ENCODE data around the gene TPO. TPM values are rescaled to one million over a fixed set of nuclear protein-coding genes. Genes with fewer than 3 reads are reported as not detected.

Gene TPO
- total RNA-seq, 1 donor = not detected

DNA sequence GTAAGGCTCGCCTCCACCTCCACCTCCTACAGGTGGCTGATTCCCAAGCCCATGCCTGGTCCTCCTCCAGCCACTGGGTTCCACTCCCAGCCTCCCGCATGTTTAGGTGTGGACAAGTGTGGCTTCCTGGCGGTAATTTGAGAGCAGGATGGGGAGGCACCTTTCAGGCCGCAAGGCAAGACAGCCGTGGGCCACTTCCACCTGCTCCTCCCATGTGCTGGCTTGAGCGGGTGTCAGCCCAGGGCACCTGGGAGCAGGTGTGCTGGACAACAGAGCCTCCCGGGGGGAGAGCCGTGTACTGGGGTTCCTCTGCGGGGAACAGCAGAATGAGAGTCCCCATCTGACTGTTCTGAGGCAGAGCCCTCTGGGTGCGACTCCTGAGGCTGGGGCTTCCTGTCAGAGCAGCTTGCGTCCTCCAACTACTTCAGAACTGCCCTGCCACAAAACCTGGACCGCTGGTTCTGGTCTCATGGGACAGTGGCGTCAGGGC, 83.9 kb downstream of the TPO start:
- DNase-seq (ENCODE audit: low read depth) = no peak
- no peak overlapping the region for H3K4me3 ChIP-seq (ENCODE audit: low read depth, low read length)
- no peak for TF ChIP-seq CTCF (IDR thresholded peaks at IDR 0.05; ENCODE audit: insufficient read depth, low read depth, low read length)

DNA sequence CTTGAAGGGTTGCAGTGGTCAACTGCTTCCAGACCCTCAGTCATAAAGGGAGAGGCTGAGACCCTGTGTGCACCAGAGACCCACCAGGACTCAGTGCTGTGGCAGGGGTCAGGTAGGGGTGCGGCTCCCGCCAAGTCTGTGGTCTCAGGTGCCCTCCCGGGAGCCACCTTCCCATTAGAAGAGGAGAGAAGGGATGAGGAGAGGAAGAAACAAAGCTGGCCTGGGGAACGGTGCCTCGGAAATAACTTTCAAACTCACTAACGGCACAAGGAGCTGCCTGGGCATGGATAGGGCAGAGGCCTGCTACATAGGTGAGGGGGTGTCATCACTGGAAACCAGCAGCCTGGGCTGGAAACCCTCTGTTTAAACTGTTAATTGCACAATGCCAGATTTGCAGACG, 84.9 kb downstream of the TPO start:
- DNase-seq (ENCODE audit: low read depth) = no peak
- H3K4me3 ChIP-seq (ENCODE audit: low read depth, low read length) = no peak overlapping the region
- no peak for TF ChIP-seq CTCF (IDR thresholded peaks at IDR 0.05; ENCODE audit: insufficient read depth, low read depth, low read length)

DNA sequence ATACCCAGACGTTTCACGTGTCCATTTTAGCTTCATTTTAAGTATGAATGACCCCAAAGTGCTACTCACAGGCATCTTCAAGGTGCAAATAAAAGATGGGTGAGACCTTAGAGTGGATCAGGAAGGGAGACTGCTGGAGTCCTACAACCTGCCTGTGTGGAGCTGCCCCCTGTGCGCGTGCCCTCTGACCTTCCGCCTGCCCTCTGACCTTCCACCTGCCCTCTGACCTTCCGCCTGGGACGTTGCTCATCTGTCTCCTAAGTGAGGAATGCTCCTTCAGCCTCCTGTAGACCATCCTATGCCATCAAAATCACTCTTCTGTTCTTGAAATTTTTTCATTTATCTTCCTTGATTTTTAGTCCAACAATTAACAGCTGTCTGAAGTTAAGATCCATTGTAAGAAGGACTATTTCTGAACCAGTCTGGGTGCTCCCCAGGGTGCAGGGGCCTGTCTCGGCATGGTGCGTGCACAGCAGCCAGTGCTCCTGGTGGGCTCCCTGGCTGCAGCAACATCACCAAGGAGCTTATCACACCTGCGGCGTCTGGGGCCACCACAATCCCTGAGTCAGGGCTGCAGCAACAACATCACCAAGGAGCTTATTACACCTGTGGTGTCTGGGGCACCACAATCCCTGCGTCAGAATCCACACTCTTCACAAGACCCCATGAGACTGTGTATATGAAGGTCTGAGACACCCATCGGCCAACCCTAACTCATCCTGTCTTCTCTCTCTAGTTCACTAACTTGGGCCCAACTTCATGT, 86.0 kb downstream of the TPO start:
- no peak for DNase-seq (ENCODE audit: low read depth)
- no peak for TF ChIP-seq CTCF (IDR thresholded peaks at IDR 0.05; ENCODE audit: insufficient read depth, low read depth, low read length)
- H3K4me3 ChIP-seq (ENCODE audit: low read depth, low read length) = no peak overlapping the region

DNA sequence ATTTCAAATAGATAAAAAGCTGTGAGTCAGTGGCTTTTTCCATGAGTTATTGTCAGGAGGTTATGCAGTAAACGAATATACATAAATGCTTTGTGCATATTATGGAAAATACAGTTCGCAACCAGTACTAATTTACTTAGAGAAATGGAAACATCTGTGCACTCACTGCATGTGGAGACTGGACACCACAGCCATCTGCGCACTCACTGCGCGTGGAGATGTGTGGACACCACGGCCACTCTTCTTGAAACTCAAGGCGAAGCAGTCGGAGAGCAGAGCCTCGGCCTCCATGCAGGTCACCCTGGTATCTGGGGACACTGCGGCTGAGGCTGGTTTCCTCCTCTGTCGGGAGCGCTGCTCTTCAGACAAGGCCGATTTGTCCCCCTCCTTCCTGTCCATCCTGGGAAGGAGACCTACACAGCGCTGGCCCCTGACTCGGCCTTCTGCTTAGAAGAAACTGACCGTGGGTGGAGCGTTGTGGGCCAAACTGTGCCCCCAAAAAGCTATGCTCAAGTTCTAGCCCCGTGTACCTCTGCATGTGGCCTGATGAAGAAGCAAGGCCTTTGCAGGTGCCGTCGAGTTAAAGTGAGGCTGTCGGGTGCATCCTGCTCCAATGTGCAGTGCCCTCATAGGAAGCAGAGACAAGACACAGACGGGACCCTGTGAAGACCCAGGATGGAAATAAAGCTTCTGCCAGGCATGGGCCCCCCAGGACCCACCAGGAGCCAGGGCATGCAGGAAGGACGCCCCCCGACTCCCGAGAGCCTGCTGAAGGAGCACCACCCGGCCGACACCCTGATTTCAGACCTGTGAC, 88.0 kb downstream of the TPO start:
- H3K4me3 ChIP-seq (ENCODE audit: low read depth, low read length) = no peak overlapping the region
- TF ChIP-seq CTCF (IDR thresholded peaks at IDR 0.05; ENCODE audit: insufficient read depth, low read depth, low read length) = no peak
- DNase-seq (ENCODE audit: low read depth) = no peak

DNA sequence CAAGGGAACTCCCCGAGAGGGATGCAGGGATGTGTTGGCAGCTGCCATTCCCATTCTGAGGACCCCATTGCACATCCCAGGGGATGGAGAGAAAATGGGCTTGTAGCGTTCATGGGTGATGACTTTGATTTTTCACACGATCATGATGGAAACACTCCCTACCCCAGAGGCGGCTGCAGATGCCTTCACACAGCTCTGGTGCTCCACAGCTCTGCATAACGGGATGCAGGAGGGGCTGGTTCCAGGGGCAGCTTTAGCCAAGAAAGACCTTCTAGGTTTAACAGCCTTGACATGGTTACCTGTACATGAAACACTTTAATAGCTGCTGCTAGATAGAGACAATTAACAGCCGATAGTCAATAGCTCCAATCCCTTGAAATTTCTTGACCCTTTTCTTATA, 88.7 kb downstream of the TPO start:
- DNase-seq (ENCODE audit: low read depth) = no peak
- no peak for TF ChIP-seq CTCF (IDR thresholded peaks at IDR 0.05; ENCODE audit: insufficient read depth, low read depth, low read length)
- no peak overlapping the region for H3K4me3 ChIP-seq (ENCODE audit: low read depth, low read length)

- no peak for DNase-seq (ENCODE audit: low read depth)
- TF ChIP-seq CTCF (IDR thresholded peaks at IDR 0.05; ENCODE audit: insufficient read depth, low read depth, low read length) = no peak
- H3K4me3 ChIP-seq (ENCODE audit: low read depth, low read length) = no peak overlapping the region
Observed at GRCh38 chr2:1502891-1503304, 89.6 kb downstream of the TPO start.
